ENCODE measurements around the gene TNPO2. TPM values are rescaled to one million over a fixed set of nuclear protein-coding genes. Genes with fewer than 3 reads are reported as not detected.

Gene TNPO2
- total RNA-seq, 8 experiments from 2014 or later, result 51.3 to 119 (median 67.1) TPM

DNA sequence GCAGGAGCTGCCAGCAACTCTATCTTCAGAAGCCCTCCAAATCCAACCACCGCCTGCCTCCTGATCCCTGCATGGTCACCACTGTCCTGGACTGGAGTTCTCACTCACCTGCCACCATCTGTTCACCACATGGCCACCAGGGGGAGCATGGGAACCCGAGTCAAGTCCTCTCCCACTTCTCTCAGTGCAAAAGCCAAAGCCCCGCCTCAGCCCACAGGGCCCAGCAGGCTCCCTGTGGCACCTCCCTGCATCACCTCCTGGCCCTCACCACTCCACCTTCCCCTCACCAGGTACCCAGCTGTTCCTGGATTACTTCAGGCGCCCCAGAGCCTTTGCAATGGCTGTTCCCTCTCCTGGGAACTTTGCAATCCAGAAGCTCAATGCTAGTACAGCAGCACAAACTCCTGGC is 47.3 kb downstream of the TNPO2 start:
- 0 to 43% (median 40%) methylated on average over 1 to 4 of the region's 4 CpGs; no CpG with 5 or more reads in 7 of the 10 experiments for WGBS, 10 experiments
- Histone ChIP-seq H3K4me1 (replicated peaks in 1 of 2) (peaks cover 3 to 5% of the 10 kb centered on the region in 2 donors), H3K27ac (no peak overlapping the region), H3K4me3 (no peak overlapping the region)
- ATAC-seq (replicated peaks in 6 of 8), result peak; percentile 22 to 53 (median 38)
- in situ Hi-C loops (cut with MboI; ENCODE audit: low pct_unique_long_range_greater_than_20kb in 2 of 9, low sequenced_read_pairs in 9 of 9, unreplicated experiment in 9 of 9), result no loop called here

DNA sequence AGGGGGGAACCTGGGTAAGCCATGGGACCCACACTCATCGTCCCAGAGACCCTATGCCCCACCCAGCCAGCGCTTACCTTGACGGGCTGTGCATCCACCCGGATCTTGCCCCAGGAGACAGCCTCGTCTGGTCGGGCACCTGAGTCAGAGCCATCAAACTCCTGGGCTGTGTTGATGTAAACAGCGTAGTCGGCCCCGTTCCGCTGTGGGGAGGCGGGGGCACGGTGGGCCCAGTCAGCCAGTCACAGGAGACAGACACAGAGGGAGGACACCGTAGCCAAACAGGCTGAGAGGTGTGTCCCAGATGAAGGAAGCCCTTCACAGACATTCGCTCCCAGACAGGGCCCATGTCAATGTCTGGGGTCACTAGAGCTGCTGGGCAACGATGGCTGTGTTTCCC is 47.8 kb downstream of the TNPO2 start:
- Histone ChIP-seq H3K27ac (no peak overlapping the region), H3K4me3 (no peak overlapping the region), H3K4me1 (replicated peaks in 1 of 2) (peaks cover 3 to 5% of the 10 kb centered on the region in 2 donors)
- ATAC-seq (replicated peaks in 6 of 8), result peak in 4 of 8 experiments; percentile 6 to 15 (median 8)
- 80% methylated on average over 1 of the region's 15 CpGs; no CpG with 5 or more reads in 9 of the 10 experiments for WGBS, 10 experiments
- in situ Hi-C loops (cut with MboI; ENCODE audit: low pct_unique_long_range_greater_than_20kb in 2 of 9, low sequenced_read_pairs in 9 of 9, unreplicated experiment in 9 of 9), result no loop called here

DNA sequence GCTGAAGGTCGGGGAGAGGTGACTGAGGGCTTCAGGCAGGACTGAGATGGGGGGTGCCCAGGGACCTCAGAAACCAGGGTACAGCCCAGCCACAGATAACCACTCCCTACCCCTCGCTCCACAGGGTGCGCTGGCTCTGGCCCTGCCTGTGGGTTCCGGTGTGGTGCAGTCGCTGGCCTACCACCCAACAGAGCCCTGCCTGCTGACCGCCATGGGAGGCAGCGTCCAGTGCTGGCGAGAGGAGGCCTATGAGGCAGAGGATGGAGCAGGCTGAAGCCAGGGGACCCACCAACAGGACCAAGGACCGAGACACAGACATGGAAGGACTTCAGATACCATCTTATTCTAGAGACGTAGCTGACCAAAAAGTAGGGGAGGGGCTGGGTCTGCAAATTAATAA is 48.3 kb downstream of the TNPO2 start:
- ATAC-seq (replicated peaks in 6 of 8), result peak in 2 of 8 experiments; percentile 6 to 12
- 93 to 100% (median 100%) methylated on average over 1 to 7 of the region's 10 CpGs; no CpG with 5 or more reads in 5 of the 10 experiments for WGBS, 10 experiments
- in situ Hi-C loops (cut with MboI; ENCODE audit: low pct_unique_long_range_greater_than_20kb in 2 of 9, low sequenced_read_pairs in 9 of 9, unreplicated experiment in 9 of 9), result no loop called here

DNA sequence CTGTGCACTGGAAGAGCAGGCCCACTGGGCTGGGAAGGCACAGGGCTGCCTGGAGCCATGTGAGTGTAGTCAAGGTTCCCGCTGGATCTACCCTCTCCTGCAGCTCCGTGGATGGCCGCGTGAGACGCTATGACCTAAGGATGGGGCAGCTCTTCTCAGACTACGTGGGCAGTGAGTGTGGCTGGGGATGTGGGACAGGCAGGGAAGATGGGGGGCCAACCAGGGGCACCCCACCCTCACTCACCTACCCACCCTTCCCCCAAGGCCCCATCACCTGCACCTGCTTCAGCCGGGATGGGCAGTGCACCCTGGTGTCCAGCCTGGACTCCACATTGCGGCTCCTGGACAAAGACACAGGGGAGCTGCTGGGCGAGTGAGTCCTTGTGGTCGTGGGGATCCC is 51.0 kb downstream of the TNPO2 start:
- WGBS, 10 experiments, result 60 to 80% methylated on average over 1 of the region's 10 CpGs; no CpG with 5 or more reads in 8 of the 10 experiments
- Histone ChIP-seq H3K27ac (no peak overlapping the region), H3K4me1 (replicated peaks in 1 of 2) (peaks cover 7 to 10% of the 10 kb centered on the region in 2 donors), H3K4me3 (no peak overlapping the region)
- ATAC-seq (replicated peaks in 6 of 8), result no peak
- in situ Hi-C loops (cut with MboI; ENCODE audit: low pct_unique_long_range_greater_than_20kb in 2 of 9, low sequenced_read_pairs in 9 of 9, unreplicated experiment in 9 of 9), result no loop called here

More for the DNA sequence above, 48.3 kb downstream of the TNPO2 start:
- H3K27ac ChIP-seq, result no peak overlapping the region
- H3K4me3 ChIP-seq, result no peak overlapping the region
- H3K4me1 ChIP-seq (replicated peaks in 1 of 2), result peaks cover 3 to 4% of the 10 kb centered on the region in 2 donors

DNA sequence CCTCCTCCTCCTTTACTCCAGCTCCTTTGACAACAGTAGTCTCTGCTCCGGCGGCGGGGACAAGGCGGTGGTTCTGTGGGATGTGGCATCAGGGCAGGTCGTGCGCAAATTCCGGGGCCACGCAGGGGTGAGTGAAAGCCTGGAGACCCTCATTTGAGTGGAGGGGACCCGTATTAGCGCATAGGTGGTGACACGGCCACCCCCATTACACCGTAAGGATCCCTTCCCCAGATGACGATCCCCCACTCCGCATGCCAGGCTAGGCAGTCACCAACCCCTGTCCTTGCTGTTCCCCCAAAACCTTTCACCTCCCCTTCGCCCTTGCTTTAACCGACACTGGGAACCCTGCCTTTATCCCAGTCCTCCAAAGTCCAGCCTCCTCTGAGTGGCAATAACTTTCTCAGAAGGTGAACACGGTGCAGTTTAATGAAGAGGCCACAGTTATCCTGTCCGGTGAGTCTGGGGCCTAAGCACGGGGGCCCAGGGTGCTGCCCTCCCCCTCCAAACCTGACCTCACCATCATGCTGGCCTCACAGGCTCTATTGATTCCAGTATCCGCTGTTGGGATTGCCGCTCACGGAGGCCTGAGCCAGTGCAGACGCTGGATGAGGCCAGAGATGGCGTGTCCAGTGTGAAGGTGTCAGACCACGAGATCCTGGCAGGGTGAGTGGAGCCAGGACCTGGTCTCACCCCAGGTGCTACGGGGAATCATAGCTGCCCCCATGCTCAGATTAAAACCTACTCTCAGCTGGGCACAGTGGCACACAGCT is 53.4 kb downstream of the TNPO2 start:
- H3K27ac ChIP-seq, result peak overlapping the region; percentile 97 to 99
- ATAC-seq (replicated peaks in 6 of 8), result no peak
- in situ Hi-C loops (cut with MboI; ENCODE audit: low pct_unique_long_range_greater_than_20kb in 2 of 9, low sequenced_read_pairs in 9 of 9, unreplicated experiment in 9 of 9), result no loop called here

DNA sequence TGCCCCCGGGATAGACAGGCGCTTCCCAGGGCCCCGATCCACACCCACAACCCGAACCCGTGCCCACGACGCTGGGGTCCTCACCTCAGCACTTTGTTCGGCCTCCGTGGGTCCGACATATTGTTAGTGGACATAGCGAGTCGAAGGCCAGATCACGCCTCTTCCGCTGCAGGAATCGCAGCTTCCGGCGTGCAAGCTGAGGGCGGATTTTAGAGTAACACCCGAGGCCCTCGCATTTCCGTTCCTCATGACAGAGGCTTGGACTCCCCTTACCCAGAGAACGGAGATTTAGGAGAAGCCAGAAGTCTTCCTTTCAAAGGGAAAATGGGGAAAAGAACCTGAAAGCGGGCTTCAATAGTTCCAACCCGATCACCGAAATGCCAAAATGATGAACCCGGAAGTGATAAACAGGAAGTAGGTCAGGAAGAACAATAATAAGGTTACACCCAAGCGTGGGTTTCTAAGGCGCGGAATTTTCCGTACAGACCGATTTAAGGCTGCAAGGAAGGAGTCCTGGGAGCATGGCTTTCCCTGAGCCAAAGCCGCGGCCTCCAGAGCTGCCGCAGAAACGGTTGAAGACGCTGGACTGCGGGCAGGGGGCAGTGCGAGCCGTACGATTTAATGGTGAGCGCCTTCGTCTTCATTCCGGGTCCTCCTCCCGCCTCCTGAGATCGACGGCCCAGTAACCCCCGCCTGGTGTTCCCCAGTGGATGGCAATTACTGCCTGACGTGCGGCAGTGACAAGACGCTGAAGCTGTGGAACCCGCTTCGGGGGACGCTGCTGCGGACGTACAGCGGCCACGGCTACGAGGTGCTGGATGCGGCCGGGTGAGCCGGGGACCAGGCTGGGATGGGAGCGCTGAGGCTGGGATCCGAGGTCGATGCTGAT is 54.2 kb downstream of the TNPO2 start:
- peak; percentile 31 to 67 (median 46) for ATAC-seq (replicated peaks in 6 of 8)
- WGBS, 10 experiments, result 0 to 4% (median 0%) methylated on average over 4 to 19 of the region's 64 CpGs; no CpG with 5 or more reads in 1 of the 10 experiments
- H3K4me1 ChIP-seq (replicated peaks in 1 of 2), result peaks cover 16 to 23% of the 10 kb centered on the region in 2 donors
- in situ Hi-C loops (cut with MboI; ENCODE audit: low pct_unique_long_range_greater_than_20kb in 2 of 9, low sequenced_read_pairs in 9 of 9, unreplicated experiment in 9 of 9), result no loop called here
- peak overlapping the region; percentile 81 to 97 (median 95) for H3K4me3 ChIP-seq
- peak overlapping the region; percentile 97 to 99 for H3K27ac ChIP-seq

More for the DNA sequence above, 53.4 kb downstream of the TNPO2 start:
- H3K4me1 ChIP-seq (replicated peaks in 1 of 2), result peaks cover 16 to 19% of the 10 kb centered on the region in 2 donors
- peak overlapping the region; percentile 81 to 97 (median 95) for H3K4me3 ChIP-seq
- WGBS, 10 experiments, result 19 to 100% (median 78%) methylated on average over 2 to 5 of the region's 26 CpGs; no CpG with 5 or more reads in 4 of the 10 experiments

DNA sequence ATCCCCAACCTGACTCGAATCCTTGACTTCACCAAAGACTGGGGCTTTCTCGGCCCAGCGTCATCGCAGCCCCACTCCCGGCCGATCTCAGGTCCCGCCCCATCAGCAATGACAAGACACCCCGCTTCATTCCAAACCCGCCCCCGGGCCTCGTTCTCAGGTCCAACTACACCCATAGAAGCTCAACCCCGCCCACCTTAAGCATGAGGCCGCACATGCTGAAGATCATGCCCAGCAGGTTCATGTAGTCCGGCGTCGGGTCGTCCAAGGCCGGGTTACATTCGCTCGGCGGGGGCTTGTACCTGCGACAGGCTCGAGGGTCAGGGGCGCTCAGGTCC is 54.8 kb downstream of the TNPO2 start:
- WGBS, 10 experiments, result 0 to 4% (median 0%) methylated on average over 2 to 10 of the region's 24 CpGs; no CpG with 5 or more reads in 6 of the 10 experiments
- Histone ChIP-seq H3K4me1 (replicated peaks in 1 of 2) (peaks cover 16 to 23% of the 10 kb centered on the region in 2 donors), H3K4me3 (peak overlapping the region; percentile 81 to 97 (median 95)), H3K27ac (peak overlapping the region; percentile 97 to 99)
- peak in 5 of 8 experiments; percentile 1 to 61 (median 40) for ATAC-seq (replicated peaks in 6 of 8)
- in situ Hi-C loops (cut with MboI; ENCODE audit: low pct_unique_long_range_greater_than_20kb in 2 of 9, low sequenced_read_pairs in 9 of 9, unreplicated experiment in 9 of 9), result no loop called here

DNA sequence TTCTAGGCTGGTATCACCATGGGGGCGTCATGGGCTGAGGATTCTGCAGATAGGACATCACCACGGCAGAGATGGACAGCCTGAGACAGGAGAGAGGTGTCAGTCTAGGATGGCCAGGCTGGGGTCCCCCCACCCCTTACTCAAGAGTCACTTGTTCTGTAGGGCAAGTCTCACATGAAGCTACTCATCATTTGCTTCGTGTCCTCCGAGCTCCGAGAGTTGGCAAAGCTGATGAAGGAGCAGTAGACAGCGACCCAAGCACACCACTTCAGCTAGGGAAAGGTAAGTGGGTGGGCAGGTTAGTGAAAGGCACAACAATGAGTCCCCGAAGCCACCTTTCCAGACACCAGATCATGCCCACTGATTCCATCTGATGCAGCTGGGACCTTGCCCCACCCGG is 55.4 kb downstream of the TNPO2 start:
- ATAC-seq (replicated peaks in 6 of 8), result no peak
- Histone ChIP-seq H3K4me1 (replicated peaks in 1 of 2) (peaks cover 16 to 23% of the 10 kb centered on the region in 2 donors), H3K4me3 (peak overlapping the region; percentile 81 to 97 (median 95)), H3K27ac (peak overlapping the region in 1 of 2 donors; percentile 99)
- in situ Hi-C loops (cut with MboI; ENCODE audit: low pct_unique_long_range_greater_than_20kb in 2 of 9, low sequenced_read_pairs in 9 of 9, unreplicated experiment in 9 of 9), result no loop called here
- 0 to 80% (median 67%) methylated on average over 1 to 2 of the region's 8 CpGs; no CpG with 5 or more reads in 5 of the 10 experiments for WGBS, 10 experiments

DNA sequence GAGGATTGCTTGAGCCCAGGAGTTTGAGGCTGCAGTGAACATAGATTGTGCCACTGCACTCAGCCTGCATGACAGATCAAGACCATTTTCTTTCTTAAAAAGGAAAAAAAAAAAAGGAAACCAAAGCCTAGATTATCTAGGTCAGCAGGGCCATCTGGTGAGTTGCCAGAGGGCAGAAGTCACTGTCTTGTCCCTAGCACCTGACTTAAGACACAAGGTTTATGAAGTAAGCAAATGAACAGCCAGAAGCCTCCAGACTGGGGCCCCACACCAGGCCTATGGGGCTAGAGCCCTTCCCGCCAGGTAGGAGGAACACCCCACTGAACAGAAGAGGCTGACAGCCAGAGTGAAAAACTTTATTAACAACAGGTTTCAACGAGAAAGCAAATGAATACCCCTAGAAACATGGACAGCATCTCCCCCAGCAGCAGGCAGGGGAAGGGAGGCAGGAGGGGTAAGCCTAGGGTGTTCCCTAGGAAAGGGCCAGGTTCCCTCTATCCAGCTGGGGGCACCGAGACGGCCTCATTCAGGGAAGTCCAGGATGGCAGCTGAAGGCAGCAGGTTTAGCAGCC is 55.9 kb downstream of the TNPO2 start:
- Histone ChIP-seq H3K27ac (no peak overlapping the region), H3K4me3 (peak overlapping the region in 2 of 5 donors; percentile 85 to 97), H3K4me1 (replicated peaks in 1 of 2) (peaks cover 16 to 23% of the 10 kb centered on the region in 2 donors)

DNA sequence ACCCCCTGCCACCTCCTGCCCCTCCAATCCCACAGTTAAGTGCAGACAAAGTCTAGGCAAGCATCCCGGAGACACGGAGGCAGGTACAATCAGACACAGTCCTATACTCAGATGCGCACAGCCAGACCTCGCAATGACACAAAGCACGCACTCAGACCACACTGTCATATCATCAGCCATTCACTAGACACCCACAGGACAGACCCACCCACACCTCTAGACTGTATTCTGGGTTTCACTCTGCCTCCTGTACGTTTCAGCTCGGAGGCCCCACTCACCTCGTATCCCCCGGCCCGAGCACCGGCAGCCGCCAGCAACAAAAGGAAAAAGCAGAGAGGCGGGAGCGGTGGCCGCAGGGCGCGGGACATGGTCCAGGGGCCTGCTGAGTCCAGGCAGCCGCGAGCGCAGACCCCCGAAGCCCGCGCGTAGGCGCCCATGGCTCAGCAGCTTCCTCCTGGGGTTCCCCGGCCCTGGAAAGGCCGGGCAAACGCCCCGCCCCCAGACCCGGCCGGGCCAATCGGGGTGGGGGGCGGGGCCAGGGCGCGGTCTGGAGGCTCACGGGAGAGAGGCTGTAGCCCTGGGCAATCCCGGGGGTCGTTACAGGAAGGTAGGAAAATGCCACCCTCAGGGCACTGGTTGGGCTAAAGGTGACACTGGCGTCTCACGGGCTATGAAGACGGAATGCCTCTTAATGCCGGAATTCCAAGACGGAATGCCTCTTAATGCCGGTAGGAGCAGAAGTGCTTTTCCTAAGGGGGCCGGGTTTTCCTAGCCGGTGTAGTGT is 57.3 kb downstream of the TNPO2 start, which contains the start of the genes MAN2B1 and WDR83:
Gene MAN2B1, minus strand, starts transcription at position 478 of the 784 bp plus-strand sequence. Its CDS starts 41 bp downstream, at position 437.
Gene WDR83, plus strand, starts transcription at position 543 of the 784 bp plus-strand sequence. CDS start 2,984 bp downstream, outside the sequence.
- WGBS, 10 experiments, result 0 to 20% (median 4%) methylated on average over 1 to 13 of the region's 46 CpGs; no CpG with 5 or more reads in 5 of the 10 experiments
- Histone ChIP-seq H3K4me3 (peak within 1 kb of the TSS; percentile 50 to 99 (median 81)), H3K4me1 (replicated peaks in 1 of 2) (peaks cover 16 to 23% of the 10 kb centered on the region in 2 donors), H3K27ac (peak within 1 kb of the TSS; percentile 28 to 65)
- in situ Hi-C loops (cut with MboI; ENCODE audit: low pct_unique_long_range_greater_than_20kb in 2 of 9, low sequenced_read_pairs in 9 of 9, unreplicated experiment in 9 of 9), result no loop called here
- peak; percentile 45 to 92 (median 85) for ATAC-seq (replicated peaks in 6 of 8)

More for the DNA sequence above, 55.9 kb downstream of the TNPO2 start:
- in situ Hi-C loops (cut with MboI; ENCODE audit: low pct_unique_long_range_greater_than_20kb in 2 of 9, low sequenced_read_pairs in 9 of 9, unreplicated experiment in 9 of 9), result no loop called here
- ATAC-seq (replicated peaks in 6 of 8), result no peak
- WGBS, 10 experiments, result 20 to 100% (median 80%) methylated on average over 1 to 4 of the region's 4 CpGs; no CpG with 5 or more reads in 4 of the 10 experiments

DNA sequence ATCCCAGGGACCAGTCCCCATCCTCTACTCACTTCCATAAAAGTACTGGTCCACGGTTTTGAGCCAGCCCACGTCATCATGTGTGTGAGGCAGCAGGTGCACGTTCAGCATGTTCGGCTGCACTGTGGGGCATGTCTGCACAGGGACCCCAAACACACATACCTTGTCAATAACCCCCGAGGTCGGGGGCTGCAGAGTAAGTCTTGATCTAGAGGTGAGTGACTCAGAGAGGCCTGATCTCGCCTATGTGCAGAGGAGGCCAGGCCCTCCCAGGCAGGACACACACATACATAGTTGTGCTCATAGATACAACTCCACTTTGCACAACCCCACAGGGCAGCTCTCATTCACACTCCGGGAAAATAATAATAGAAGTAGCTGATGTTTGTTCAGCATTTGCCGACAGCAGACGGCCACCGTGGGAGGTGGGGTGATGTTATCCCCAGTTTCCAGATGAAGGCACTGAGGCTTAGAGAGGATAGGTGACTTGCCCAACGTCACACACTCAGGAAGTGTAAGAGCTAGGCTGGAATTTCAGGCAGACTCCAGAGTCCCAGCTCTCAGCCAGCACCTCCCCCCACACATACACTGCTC is 58.0 kb downstream of the TNPO2 start:
- Histone ChIP-seq H3K27ac (no peak overlapping the region), H3K4me3 (peak overlapping the region; percentile 50 to 99 (median 81)), H3K4me1 (replicated peaks in 1 of 2) (peaks cover 16 to 23% of the 10 kb centered on the region in 2 donors)
- WGBS, 10 experiments, result 10 to 62% (median 48%) methylated on average over 2 to 8 of the region's 12 CpGs; no CpG with 5 or more reads in 5 of the 10 experiments
- in situ Hi-C loops (cut with MboI; ENCODE audit: low pct_unique_long_range_greater_than_20kb in 2 of 9, low sequenced_read_pairs in 9 of 9, unreplicated experiment in 9 of 9), result no loop called here
- no peak for ATAC-seq (replicated peaks in 6 of 8)

All from motor neuron (in vitro differentiated cells).